NT2/D1 (cell line): ENCODE data around the gene LCE1E.

Experiments
- DNase-seq: peaks from one replicate; pipeline ENCODE4 v3.0.0-alpha.2; 2011; ENCODE audit warnings: low read depth, low spot score
- H3K27me3 ChIP-seq: 2 replicates; pipeline ENCODE4 v1.6.0; 2011; ENCODE audit warnings: mild to moderate bottlenecking; ENCODE audit not compliant: insufficient read length, insufficient read depth
- H3K36me3 ChIP-seq: 2 replicates; pipeline ENCODE4 v1.6.1; 2011; ENCODE audit warnings: mild to moderate bottlenecking, low read length, mixed read lengths; ENCODE audit not compliant: insufficient read depth, insufficient read length
- H3K4me1 ChIP-seq: 2 replicates; pipeline ENCODE4 v1.5.1; 2011; ENCODE audit not compliant: insufficient read depth, insufficient read length
- H3K4me3 ChIP-seq: 2 replicates; pipeline ENCODE4 v1.5.1; 2011; ENCODE audit warnings: low read depth; ENCODE audit not compliant: insufficient read length
- H3K9ac ChIP-seq: 2 replicates; pipeline ENCODE4 v1.6.0; 2011; ENCODE audit warnings: low read depth; ENCODE audit not compliant: insufficient read length
- H3K9me3 ChIP-seq: 2 replicates; pipeline ENCODE4 v1.5.1; 2011; ENCODE audit warnings: mild to moderate bottlenecking, low read length; ENCODE audit not compliant: insufficient read depth
- SUZ12 ChIP-seq: IDR thresholded peaks from 2 replicates; pipeline ENCODE4 v1.6.1; 2011; ENCODE audit not compliant: insufficient read length, insufficient read depth; ENCODE audit errors: extremely low read depth
- YY1 ChIP-seq: IDR thresholded peaks from 2 replicates; pipeline ENCODE4 v1.6.1; 2011; ENCODE audit not compliant: insufficient read length, insufficient read depth
- ZNF274 ChIP-seq: IDR thresholded peaks from 2 replicates; pipeline ENCODE4 v1.6.1; 2011; ENCODE audit warnings: mild to moderate bottlenecking, low read depth, low read length

LCE1E gene

GRCh38 chr1:152795686-152796085 lies 9.6 kb downstream of the LCE1E start:
- DNase-seq, result no peak
- H3K9ac ChIP-seq, result no peak overlapping the region
- TF ChIP-seq SUZ12 (no peak), YY1 (no peak), ZNF274 (no peak)
- no peak overlapping the region for H3K4me3 ChIP-seq
- H3K4me1 ChIP-seq, result peaks cover 4% of the 10 kb centered on the region
- no peaks in the 10 kb centered on the region for H3K9me3 ChIP-seq
- no peaks in the 10 kb centered on the region for H3K27me3 ChIP-seq
- H3K36me3 ChIP-seq, result no peaks in the 10 kb centered on the region

GRCh38 chr1:152796421-152796820 lies 10.4 kb downstream of the LCE1E start, which contains the start of gene LCE1D:
Gene LCE1D (plus strand): TSS chr1:152796721. CDS start chr1:152797795, 1,074 bp downstream.
- Histone ChIP-seq H3K9ac (no peak within 1 kb of the TSS), H3K27me3 (no peaks in the 10 kb centered on the region), H3K9me3 (no peaks in the 10 kb centered on the region), H3K4me1 (peaks cover 4% of the 10 kb centered on the region), H3K4me3 (no peak within 1 kb of the TSS), H3K36me3 (no peaks in the 10 kb centered on the region)
- TF ChIP-seq SUZ12 (no peak), ZNF274 (no peak), YY1 (no peak)
- DNase-seq, result no peak

- no peaks in the 10 kb centered on the region for H3K36me3 ChIP-seq
- H3K4me3 ChIP-seq, result no peak overlapping the region
- TF ChIP-seq YY1 (no peak), SUZ12 (no peak), ZNF274 (no peak)
- DNase-seq, result no peak
- H3K9ac ChIP-seq, result no peak overlapping the region
- H3K4me1 ChIP-seq, result peaks cover 2% of the 10 kb centered on the region
- H3K27me3 ChIP-seq, result no peaks in the 10 kb centered on the region
- no peaks in the 10 kb centered on the region for H3K9me3 ChIP-seq
Observed at GRCh38 chr1:152801333-152801732, 15.3 kb downstream of the LCE1E start.

GRCh38 chr1:152806576-152806975 lies 20.5 kb downstream of the LCE1E start, which contains the start of gene LCE1C:
Gene LCE1C (minus strand): TSS chr1:152806651. CDS start chr1:152805478, 1,173 bp downstream.
- no peak for TF ChIP-seq YY1
- no peak for TF ChIP-seq ZNF274
- no peak for TF ChIP-seq SUZ12
- no peaks in the 10 kb centered on the region for H3K27me3 ChIP-seq
- no peaks in the 10 kb centered on the region for H3K4me1 ChIP-seq

GRCh38 chr1:152811050-152811449 lies 25.0 kb downstream of the LCE1E start:
- Histone ChIP-seq H3K4me1 (no peaks in the 10 kb centered on the region), H3K4me3 (no peak overlapping the region), H3K9me3 (no peaks in the 10 kb centered on the region), H3K36me3 (no peaks in the 10 kb centered on the region), H3K27me3 (no peaks in the 10 kb centered on the region), H3K9ac (no peak overlapping the region)
- no peak for DNase-seq
- TF ChIP-seq ZNF274 (no peak), SUZ12 (no peak), YY1 (no peak)

More at GRCh38 chr1:152806576-152806975, 20.5 kb downstream of the LCE1E start, which contains the start of gene LCE1C:
- Histone ChIP-seq H3K9ac (no peak within 1 kb of the TSS), H3K9me3 (no peaks in the 10 kb centered on the region), H3K4me3 (no peak within 1 kb of the TSS), H3K36me3 (no peaks in the 10 kb centered on the region)
- no peak for DNase-seq

GRCh38 chr1:152811671-152812070 lies 25.6 kb downstream of the LCE1E start, which contains the start of gene LCE1B:
Gene LCE1B (plus strand): TSS chr1:152811971. CDS start chr1:152812447, 476 bp downstream.
- Histone ChIP-seq H3K4me1 (no peaks in the 10 kb centered on the region), H3K27me3 (no peaks in the 10 kb centered on the region), H3K4me3 (no peak within 1 kb of the TSS), H3K9ac (no peak within 1 kb of the TSS), H3K36me3 (no peaks in the 10 kb centered on the region), H3K9me3 (no peaks in the 10 kb centered on the region)
- no peak for DNase-seq
- TF ChIP-seq YY1, result no peak
- TF ChIP-seq ZNF274, result no peak
- no peak for TF ChIP-seq SUZ12

- Histone ChIP-seq H3K27me3 (no peaks in the 10 kb centered on the region), H3K9ac (no peak overlapping the region), H3K9me3 (no peaks in the 10 kb centered on the region), H3K4me1 (peaks cover 2% of the 10 kb centered on the region), H3K36me3 (no peaks in the 10 kb centered on the region), H3K4me3 (no peak overlapping the region)
- no peak for DNase-seq
- TF ChIP-seq YY1 (no peak), ZNF274 (no peak)
Observed at GRCh38 chr1:152817309-152817708, 31.3 kb downstream of the LCE1E start.

- no peak for DNase-seq
- H3K36me3 ChIP-seq, result no peaks in the 10 kb centered on the region
- H3K9me3 ChIP-seq, result no peaks in the 10 kb centered on the region
- no peak overlapping the region for H3K9ac ChIP-seq
- TF ChIP-seq SUZ12 (no peak), YY1 (no peak), ZNF274 (no peak)
- H3K4me3 ChIP-seq, result no peak overlapping the region
- H3K4me1 ChIP-seq, result peaks cover 2% of the 10 kb centered on the region
- no peaks in the 10 kb centered on the region for H3K27me3 ChIP-seq
Observed at GRCh38 chr1:152823294-152823693, 37.2 kb downstream of the LCE1E start.
